ENCODE measurements around the gene IQCH. TPM values are rescaled to one million over a fixed set of nuclear protein-coding genes. Genes with fewer than 3 reads are reported as not detected.

IQCH gene
- total and polyA plus RNA-seq, 10 donors, result 0.12 to 2.3 (median 1.3) TPM

DNA sequence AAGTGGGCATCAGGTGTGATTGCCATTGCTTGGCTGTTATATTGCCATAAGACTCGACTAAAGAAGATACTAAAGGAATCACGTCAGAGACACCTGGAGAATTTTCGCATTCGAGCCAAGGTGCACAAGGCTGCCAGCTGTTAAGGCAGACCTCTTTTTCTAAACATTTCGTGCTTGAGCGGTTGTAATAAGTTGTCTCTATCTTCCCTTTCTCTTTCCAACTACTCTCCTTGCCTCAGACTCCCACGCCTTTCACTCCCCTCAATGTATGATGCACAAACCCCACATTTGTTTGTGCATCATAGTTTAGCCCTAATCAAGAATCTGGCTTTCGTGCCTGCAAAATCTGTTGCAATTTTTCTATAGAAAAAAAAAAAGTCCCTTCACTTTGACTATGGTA lies 118.0 kb downstream of the IQCH start:
- Histone ChIP-seq H3K4me3 (no peak overlapping the region), H3K27ac (no peak overlapping the region), H3K27me3 (replicated peaks in 1 of 7) (no peaks in the 10 kb centered on the region), H3K9me3 (no peaks in the 10 kb centered on the region), H3K4me1 (no peaks in the 10 kb centered on the region), H3K36me3 (no peaks in the 10 kb centered on the region)
- DNase-seq, result no peak
- WGBS, 5 donors, result 90 to 95% (median 91%) methylated on average over 8 of the region's 8 CpGs
- intact Hi-C loops (cut with DNase I; ENCODE audit: low total_unique reads), result no loop called here
- TF ChIP-seq POLR2A (IDR thresholded peaks at IDR 0.05), result no peak
- TF ChIP-seq, protein P1, sequence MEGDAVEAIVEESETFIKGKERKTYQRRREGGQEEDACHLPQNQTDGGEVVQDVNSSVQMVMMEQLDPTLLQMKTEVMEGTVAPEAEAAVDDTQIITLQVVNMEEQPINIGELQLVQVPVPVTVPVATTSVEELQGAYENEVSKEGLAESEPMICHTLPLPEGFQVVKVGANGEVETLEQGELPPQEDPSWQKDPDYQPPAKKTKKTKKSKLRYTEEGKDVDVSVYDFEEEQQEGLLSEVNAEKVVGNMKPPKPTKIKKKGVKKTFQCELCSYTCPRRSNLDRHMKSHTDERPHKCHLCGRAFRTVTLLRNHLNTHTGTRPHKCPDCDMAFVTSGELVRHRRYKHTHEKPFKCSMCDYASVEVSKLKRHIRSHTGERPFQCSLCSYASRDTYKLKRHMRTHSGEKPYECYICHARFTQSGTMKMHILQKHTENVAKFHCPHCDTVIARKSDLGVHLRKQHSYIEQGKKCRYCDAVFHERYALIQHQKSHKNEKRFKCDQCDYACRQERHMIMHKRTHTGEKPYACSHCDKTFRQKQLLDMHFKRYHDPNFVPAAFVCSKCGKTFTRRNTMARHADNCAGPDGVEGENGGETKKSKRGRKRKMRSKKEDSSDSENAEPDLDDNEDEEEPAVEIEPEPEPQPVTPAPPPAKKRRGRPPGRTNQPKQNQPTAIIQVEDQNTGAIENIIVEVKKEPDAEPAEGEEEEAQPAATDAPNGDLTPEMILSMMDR (IDR thresholded peaks at IDR 0.05 in 8 of 11, conservative IDR thresholded peaks at IDR 0.05 in 3 of 11), result no peak
- TF ChIP-seq POLR2AphosphoS5 (IDR thresholded peaks at IDR 0.05), result no peak

DNA sequence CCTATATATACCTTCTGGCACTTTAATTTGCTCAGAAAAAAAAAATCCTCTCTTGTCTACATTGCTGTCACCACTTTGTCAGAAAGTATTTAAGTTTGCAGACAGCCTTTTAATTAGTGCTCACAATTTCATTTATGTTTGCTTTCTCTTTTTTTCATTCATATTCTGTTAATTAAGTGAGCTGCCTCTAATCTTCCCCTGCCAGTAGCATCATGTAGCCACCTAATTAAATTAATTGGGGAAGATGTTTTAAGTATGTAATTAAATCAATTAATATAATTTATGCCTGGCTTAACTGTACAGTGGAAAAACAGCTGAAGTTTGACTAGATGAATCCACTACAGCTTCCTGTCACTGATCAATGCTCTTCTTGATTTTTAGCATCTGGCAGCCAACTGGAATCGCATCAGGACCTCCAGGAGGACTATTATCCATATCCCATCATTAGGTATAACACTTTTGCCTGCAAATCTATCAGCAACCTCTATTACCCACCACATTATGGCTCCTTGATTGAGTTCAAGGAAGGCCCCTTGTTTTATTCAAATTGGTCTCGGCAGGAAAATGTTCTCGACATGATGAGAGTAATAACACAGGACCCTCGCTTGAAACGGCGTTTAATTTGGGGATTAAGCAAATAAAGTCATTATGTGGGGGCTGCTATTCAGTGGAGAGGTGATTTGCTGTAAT lies 118.5 kb downstream of the IQCH start:
- Histone ChIP-seq H3K9me3 (no peaks in the 10 kb centered on the region), H3K36me3 (no peaks in the 10 kb centered on the region), H3K27me3 (replicated peaks in 1 of 7) (no peaks in the 10 kb centered on the region), H3K4me3 (no peak overlapping the region), H3K4me1 (no peaks in the 10 kb centered on the region), H3K27ac (no peak overlapping the region)
- TF ChIP-seq POLR2AphosphoS5 (IDR thresholded peaks at IDR 0.05) (no peak), POLR2A (IDR thresholded peaks at IDR 0.05) (no peak)
- TF ChIP-seq, protein P1 (IDR thresholded peaks at IDR 0.05 in 8 of 11, conservative IDR thresholded peaks at IDR 0.05 in 3 of 11), result no peak
- no peak for DNase-seq
- 90 to 95% (median 92%) methylated on average over 6 of the region's 6 CpGs for WGBS, 5 donors
- intact Hi-C loops (cut with DNase I; ENCODE audit: low total_unique reads), result no loop called here

DNA sequence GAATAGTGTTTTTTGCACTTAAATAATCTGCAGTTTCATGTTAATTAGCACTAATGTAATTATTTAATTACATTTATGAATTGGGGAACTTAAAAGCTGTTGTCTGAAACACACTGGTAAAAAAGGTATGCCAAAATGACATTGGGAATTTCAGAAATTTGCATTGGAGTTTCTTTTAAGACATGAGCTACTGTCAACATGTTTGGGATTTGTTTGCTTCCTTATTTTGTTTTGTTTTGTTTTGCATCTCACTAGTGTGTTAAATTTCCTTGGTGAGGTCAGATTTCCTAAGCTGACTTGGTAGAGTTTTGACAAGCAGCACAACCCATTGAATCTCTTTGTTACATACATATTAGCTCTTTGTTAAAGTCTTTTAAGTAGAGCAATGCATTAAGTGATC lies 119.4 kb downstream of the IQCH start:
- no peaks in the 10 kb centered on the region for H3K27me3 ChIP-seq (replicated peaks in 1 of 7)
- intact Hi-C loops (cut with DNase I; ENCODE audit: low total_unique reads), result no loop called here
- TF ChIP-seq POLR2A (IDR thresholded peaks at IDR 0.05) (no peak), POLR2AphosphoS5 (IDR thresholded peaks at IDR 0.05) (no peak)
- TF ChIP-seq, protein P1 (IDR thresholded peaks at IDR 0.05 in 8 of 11, conservative IDR thresholded peaks at IDR 0.05 in 3 of 11), result no peak
- no peaks in the 10 kb centered on the region for H3K9me3 ChIP-seq
- H3K36me3 ChIP-seq, result no peaks in the 10 kb centered on the region
- no peak overlapping the region for H3K27ac ChIP-seq
- no peak for DNase-seq
- no peak overlapping the region for H3K4me3 ChIP-seq
- no peaks in the 10 kb centered on the region for H3K4me1 ChIP-seq

DNA sequence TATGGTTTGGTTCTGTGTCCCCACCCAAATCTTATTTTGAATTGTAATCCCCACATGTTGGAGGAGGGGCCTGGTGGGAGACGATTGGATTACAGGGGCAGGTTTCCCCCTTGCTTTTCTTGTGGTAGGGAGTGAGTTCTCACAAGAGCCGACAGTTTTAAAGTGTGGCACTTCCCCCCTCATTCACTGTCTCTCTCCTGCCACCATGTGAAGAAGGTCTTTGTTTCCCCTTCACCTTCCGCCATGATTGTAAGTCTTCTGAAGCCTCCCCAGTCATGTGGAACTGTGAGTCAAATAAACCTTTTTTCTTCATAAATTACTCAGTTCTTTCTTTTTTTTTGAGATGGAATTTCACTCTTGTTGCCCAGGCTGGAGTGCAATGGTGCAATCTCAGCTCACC lies 124.9 kb downstream of the IQCH start:
- Histone ChIP-seq H3K9me3 (no peaks in the 10 kb centered on the region), H3K36me3 (no peaks in the 10 kb centered on the region), H3K4me1 (no peaks in the 10 kb centered on the region), H3K27ac (no peak overlapping the region), H3K27me3 (replicated peaks in 1 of 7) (no peaks in the 10 kb centered on the region), H3K4me3 (no peak overlapping the region)
- no peak for TF ChIP-seq POLR2AphosphoS5 (IDR thresholded peaks at IDR 0.05)
- TF ChIP-seq, protein P1 (IDR thresholded peaks at IDR 0.05 in 8 of 11, conservative IDR thresholded peaks at IDR 0.05 in 3 of 11), result no peak
- TF ChIP-seq POLR2A (IDR thresholded peaks at IDR 0.05), result no peak
- WGBS, 5 donors, result 77 to 89% (median 84%) methylated on average over 3 of the region's 3 CpGs
- no peak for DNase-seq
- intact Hi-C loops (cut with DNase I; ENCODE audit: low total_unique reads), result no loop called here
